HEK293T (cell line): ENCODE data around the gene ARHGEF1.

Source experiments
- CTCF ChIA-PET: fragments of 350-600 bp; formaldehyde crosslinking; extraction: SDS; loops from one replicate; lab custom pipeline; 2021; ENCODE audit warnings: antibody characterized with exemption, inconsistent platforms; lab: Yijun Ruan, JAX
- POLR2A ChIA-PET: fragments of 350-600 bp; formaldehyde crosslinking; extraction: SDS; loops from one replicate; lab custom pipeline; 2020; ENCODE audit warnings: antibody characterized with exemption, inconsistent platforms; lab: Yijun Ruan, JAX
- DNase-seq: peaks from one replicate; pipeline ENCODE4 v3.0.0; 2012; ENCODE audit warnings: mixed read lengths; ENCODE audit errors: extremely low spot score
- ARNT ChIP-seq: fragments of 450-650 bp; IDR thresholded peaks from 2 replicates; pipeline ENCODE4 v1.6.1; 2017; ENCODE audit warnings: mild to moderate bottlenecking
- BHLHE40 ChIP-seq: fragments of 450-650 bp; IDR thresholded peaks from 2 replicates; pipeline ENCODE4 v1.6.1; 2016; ENCODE audit warnings: mild to moderate bottlenecking, moderate library complexity, borderline replicate concordance
- CTBP1 ChIP-seq: fragments of 450-650 bp; IDR thresholded peaks from 2 replicates; pipeline ENCODE4 v1.6.1; 2016; ENCODE audit warnings: borderline replicate concordance
- ELF4 ChIP-seq: fragments of 450-650 bp; IDR thresholded peaks from 2 replicates; pipeline ENCODE4 v1.6.1; 2017; ENCODE audit warnings: antibody characterized with exemption
- FOXA1 ChIP-seq: fragments of 450-650 bp; IDR thresholded peaks from 2 replicates; pipeline ENCODE4 v1.6.1; 2016; ENCODE audit warnings: mild to moderate bottlenecking
- FOXK2 ChIP-seq: fragments of 450-650 bp; IDR thresholded peaks from 2 replicates; pipeline ENCODE4 v1.6.1; 2016; ENCODE audit warnings: mild to moderate bottlenecking
- FOXM1 ChIP-seq: fragments of 450-650 bp; IDR thresholded peaks from 2 replicates; pipeline ENCODE4 v1.6.1; 2017; ENCODE audit warnings: mild to moderate bottlenecking, borderline replicate concordance
- HDGF ChIP-seq: fragments of 450-650 bp; IDR thresholded peaks from 2 replicates; pipeline ENCODE4 v1.6.1; 2017; ENCODE audit warnings: antibody characterized with exemption, borderline replicate concordance
- L3MBTL2 ChIP-seq: fragments of 450-650 bp; conservative IDR thresholded peaks from 2 replicates; pipeline ENCODE4 v1.6.1; 2016; ENCODE audit warnings: mild to moderate bottlenecking
- LEF1 ChIP-seq: fragments of 450-650 bp; IDR thresholded peaks from 2 replicates; pipeline ENCODE4 v1.6.1; 2017; ENCODE audit warnings: mild to moderate bottlenecking, borderline replicate concordance
- NFRKB ChIP-seq: fragments of 450-650 bp; IDR thresholded peaks from 2 replicates; pipeline ENCODE4 v1.6.1; 2016; ENCODE audit warnings: mild to moderate bottlenecking, moderate library complexity
- PKNOX1 ChIP-seq: fragments of 450-650 bp; IDR thresholded peaks from 2 replicates; pipeline ENCODE4 v1.6.1; 2016
- SP1 ChIP-seq: fragments of 450-650 bp; IDR thresholded peaks from 2 replicates; pipeline ENCODE4 v1.6.1; 2017
- SUZ12 ChIP-seq: fragments of 450-650 bp; IDR thresholded peaks from 2 replicates; pipeline ENCODE4 v1.6.1; 2016; ENCODE audit warnings: mild to moderate bottlenecking
- TARDBP ChIP-seq: fragments of 450-650 bp; IDR thresholded peaks from 2 replicates; pipeline ENCODE4 v1.6.1; 2016
- ZNF384 ChIP-seq: fragments of 450-650 bp; IDR thresholded peaks from 2 replicates; pipeline ENCODE4 v1.6.1; 2016

The ARHGEF1 gene

DNA sequence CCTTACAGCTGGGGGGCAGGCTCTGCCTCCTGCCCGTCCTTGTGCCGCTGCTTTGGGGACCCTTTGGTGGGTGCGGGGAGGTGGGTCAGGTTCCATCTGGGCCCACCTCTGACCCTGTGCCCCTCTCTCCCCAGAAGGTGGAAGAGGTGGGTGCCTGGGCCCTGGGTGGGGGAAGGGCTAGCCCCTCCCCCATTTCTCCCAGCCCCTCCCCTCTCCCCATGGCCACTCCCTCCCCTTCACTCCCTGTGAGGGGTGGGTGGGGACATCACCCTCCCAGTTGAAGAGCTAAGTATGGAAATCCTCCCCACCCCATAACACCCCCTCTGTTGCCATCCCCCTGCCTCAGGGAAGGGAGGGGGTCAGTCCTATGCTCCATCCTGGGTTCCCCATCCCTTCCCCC, 14.2 kb downstream of the ARHGEF1 start:
- CTCF ChIA-PET, result no interaction called here
- POLR2A ChIA-PET, result no interaction called here
- no peak for DNase-seq
- no peak for TF ChIP-seq NFRKB
- TF ChIP-seq TARDBP, result no peak
- no peak for TF ChIP-seq CTBP1
- no peak for TF ChIP-seq LEF1
- TF ChIP-seq PKNOX1, result no peak
- no peak for TF ChIP-seq SUZ12
- TF ChIP-seq L3MBTL2, result no peak
- TF ChIP-seq SP1, result no peak
- TF ChIP-seq FOXA1, result no peak
- no peak for TF ChIP-seq FOXK2
- TF ChIP-seq ELF4, result no peak
- no peak for TF ChIP-seq BHLHE40
- no peak for TF ChIP-seq FOXM1
- no peak for TF ChIP-seq HDGF
- no peak for TF ChIP-seq ARNT
- no peak for TF ChIP-seq ZNF384

DNA sequence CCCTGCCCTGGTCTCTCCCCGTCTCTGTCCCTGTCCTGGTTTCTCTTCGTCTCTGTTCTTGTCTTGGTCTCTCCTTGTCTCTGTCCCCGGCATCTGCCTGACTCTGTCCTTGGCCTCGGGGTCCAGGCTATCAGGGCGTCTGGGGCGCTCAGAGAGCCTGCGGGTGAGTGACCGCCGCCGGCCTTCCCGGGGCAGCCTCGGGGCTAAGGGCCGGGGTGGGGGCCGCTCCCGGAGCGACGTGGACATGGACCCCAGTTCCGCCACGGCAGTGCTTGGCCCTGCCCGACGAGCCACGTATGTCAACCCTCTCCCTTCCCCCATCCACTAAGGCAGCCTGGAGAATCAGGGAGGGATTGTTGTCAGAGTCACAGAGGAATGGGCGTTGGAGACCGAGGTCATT, 14.8 kb downstream of the ARHGEF1 start:
- ChIA-PET POLR2A (no interaction called here), CTCF (interaction anchor here (0.6 kb wide), 1 partner anchor 527 kb away, joined by 3 read pairs; no protein-coding TSS in a partner anchor)
- DNase-seq, result no peak
- TF ChIP-seq SP1 (no peak), NFRKB (no peak), L3MBTL2 (no peak), SUZ12 (no peak), HDGF (no peak)

GRCh38 chr19:41898235-41898634, 15.3 kb downstream of the ARHGEF1 start:
- TF ChIP-seq L3MBTL2 (no peak), ELF4 (no peak), LEF1 (no peak), SP1 (no peak), FOXM1 (no peak), TARDBP (no peak), SUZ12 (no peak), ZNF384 (no peak), ARNT (no peak), NFRKB (no peak), CTBP1 (no peak), PKNOX1 (no peak), FOXK2 (no peak), BHLHE40 (no peak), FOXA1 (no peak), HDGF (no peak)
- CTCF ChIA-PET, result interaction anchor here (0.6 kb wide), 1 partner anchor 526 kb away, joined by 3 read pairs; no protein-coding TSS in a partner anchor
- no peak for DNase-seq
- POLR2A ChIA-PET, result no interaction called here

GRCh38 chr19:41901707-41902360, 18.9 kb downstream of the ARHGEF1 start:
- ChIA-PET CTCF (interaction anchor here (0.9 kb wide), 1 partner anchor 18 kb away, joined by 4 read pairs; no protein-coding TSS in a partner anchor), POLR2A (interaction anchor here (1.0 kb wide), 1 partner anchor 42 kb away, joined by 3 read pairs; the partner anchor contains the start of gene RPS19)
- TF ChIP-seq FOXK2, result no peak
- no peak for TF ChIP-seq PKNOX1
- no peak for TF ChIP-seq LEF1
- no peak for TF ChIP-seq TARDBP
- no peak for TF ChIP-seq SP1
- no peak for TF ChIP-seq CTBP1
- TF ChIP-seq FOXA1, result no peak
- no peak for TF ChIP-seq ZNF384
- TF ChIP-seq SUZ12, result no peak
- TF ChIP-seq BHLHE40, result no peak
- no peak for TF ChIP-seq NFRKB
- TF ChIP-seq ELF4, result no peak
- TF ChIP-seq FOXM1, result no peak
- TF ChIP-seq HDGF, result no peak
- TF ChIP-seq L3MBTL2, result no peak
- TF ChIP-seq ARNT, result no peak
- no peak for DNase-seq

GRCh38 chr19:41902594-41902993, 19.6 kb downstream of the ARHGEF1 start:
- no peak for DNase-seq
- TF ChIP-seq ARNT, result no peak
- TF ChIP-seq SP1, result no peak
- no peak for TF ChIP-seq ELF4
- no peak for TF ChIP-seq TARDBP
- TF ChIP-seq L3MBTL2, result no peak
- no peak for TF ChIP-seq FOXK2
- TF ChIP-seq LEF1, result no peak
- no peak for TF ChIP-seq FOXM1
- TF ChIP-seq FOXA1, result no peak
- no peak for TF ChIP-seq PKNOX1
- TF ChIP-seq ZNF384, result no peak
- TF ChIP-seq HDGF, result no peak
- no peak for TF ChIP-seq BHLHE40
- TF ChIP-seq CTBP1, result no peak
- ChIA-PET POLR2A (interaction anchor here (1.1 to 1.4 kb wide), 2 partner anchors 11 to 18 kb away, joined by 3 read pairs; no protein-coding TSS in a partner anchor), CTCF (interaction anchor here (0.8 to 0.9 kb wide), 2 partner anchors 17 to 42 kb away, joined by 3 to 4 read pairs; partner anchors contain the start of gene RPS19)
